GM18909 (cell line): ENCODE data around the gene LARP6.
A peak's percentile ranks its signal among the peaks of the same experiment; 100 is the strongest.
"Not testable (repeated sequence)": the region's sequence is repeated elsewhere in the genome, so short reads cannot be mapped to it uniquely, and the experiment has no call there.

ENCODE experiments used
- ATAC-seq: cut with Tn5 transposase; IDR thresholded peaks from one replicate; pipeline ENCODE4 v1.9.1; 2021; ENCODE audit warnings: mild to moderate bottlenecking; ENCODE audit not compliant: unreplicated experiment, poor library complexity

The LARP6 gene

DNA sequence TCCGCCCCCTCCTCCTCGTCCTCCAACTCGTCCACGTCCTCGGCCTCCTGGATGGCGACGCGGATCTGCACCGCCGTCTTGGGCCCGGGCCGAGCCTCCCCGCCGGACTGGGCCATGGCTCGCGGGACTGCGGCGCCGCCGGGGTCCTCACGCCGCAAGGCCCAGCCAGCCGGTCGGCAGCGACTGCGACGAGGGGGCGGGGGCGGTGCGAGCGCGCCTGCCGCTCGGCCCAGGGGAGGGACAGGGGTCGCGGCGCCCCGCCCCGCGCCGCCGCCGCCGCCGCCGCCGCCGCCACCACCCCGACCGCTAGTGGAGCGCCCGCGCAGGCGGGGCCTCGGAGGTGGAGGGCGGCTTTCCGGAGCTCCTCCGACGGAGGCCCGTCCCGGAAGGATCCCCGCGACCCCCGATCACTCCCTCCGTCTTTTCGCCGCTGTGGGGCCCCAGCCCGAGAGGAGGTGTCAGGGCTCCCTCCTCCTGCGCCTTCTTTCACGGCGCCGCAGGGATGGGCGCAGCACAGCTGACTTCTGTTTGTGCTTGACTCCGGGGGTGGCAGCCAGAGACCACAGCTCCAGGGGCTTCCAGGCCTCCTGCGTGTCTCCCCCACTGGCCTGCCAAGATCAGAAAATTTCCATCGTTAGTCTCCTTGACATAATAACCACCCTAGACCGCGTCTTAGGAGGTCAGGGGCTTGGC is at the start of gene LARP6:
Gene LARP6, minus strand, starts transcription at position 185 of the 693 bp plus-strand sequence. Its CDS starts 69 bp downstream, at position 116.
- ATAC-seq = no peak

DNA sequence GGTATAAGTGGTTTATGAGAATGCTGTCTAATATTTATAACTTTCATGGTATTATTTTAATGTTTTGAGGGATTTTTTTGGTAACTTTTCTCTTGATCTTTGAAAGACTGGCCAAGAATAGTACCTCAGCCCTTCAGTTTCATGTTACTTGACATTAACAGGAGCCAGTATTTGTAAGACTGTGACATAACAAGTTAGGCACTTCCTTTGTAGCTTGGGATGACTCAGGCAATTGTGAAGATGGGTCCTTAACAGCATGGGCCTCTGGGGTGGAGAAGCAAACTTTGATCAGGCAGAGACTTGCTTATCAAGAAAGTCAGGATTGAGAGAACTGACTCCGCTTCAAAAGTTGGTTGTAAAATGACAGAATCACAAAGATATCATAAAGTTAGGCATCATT is 48.1 kb upstream of the LARP6 start:
- no peak for ATAC-seq

DNA sequence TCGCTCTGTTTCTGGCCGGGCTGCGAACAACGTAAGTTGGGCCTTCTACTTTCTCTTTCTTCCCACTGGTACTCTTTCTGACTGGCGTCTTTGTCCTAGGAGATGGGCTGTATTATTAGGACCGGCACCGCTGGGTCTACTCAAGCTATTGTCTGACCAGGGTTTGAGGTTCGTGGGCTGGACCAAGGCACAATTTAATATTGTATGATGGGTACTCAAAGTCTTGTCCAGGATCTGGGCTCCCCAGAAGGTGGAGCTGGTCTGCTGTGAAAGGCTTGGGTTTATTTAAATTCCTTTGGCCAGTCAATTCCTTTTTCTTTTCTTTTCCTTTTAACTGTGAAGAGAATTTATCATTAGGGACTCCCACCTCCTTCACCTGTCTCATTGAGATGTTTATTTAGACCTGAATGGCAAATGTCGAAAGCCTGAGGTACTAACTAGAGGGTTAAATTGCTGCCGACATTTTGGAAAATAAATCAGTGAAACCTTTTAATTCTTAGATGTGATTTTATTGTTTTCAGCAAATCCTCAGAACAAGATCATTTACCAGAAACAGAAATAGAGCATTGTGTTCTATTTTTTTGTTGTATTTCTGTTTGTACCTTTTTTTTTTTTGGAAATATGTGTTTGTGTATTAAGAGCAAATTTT is 39.1 kb upstream of the LARP6 start:
- peak; percentile 26 for ATAC-seq

DNA sequence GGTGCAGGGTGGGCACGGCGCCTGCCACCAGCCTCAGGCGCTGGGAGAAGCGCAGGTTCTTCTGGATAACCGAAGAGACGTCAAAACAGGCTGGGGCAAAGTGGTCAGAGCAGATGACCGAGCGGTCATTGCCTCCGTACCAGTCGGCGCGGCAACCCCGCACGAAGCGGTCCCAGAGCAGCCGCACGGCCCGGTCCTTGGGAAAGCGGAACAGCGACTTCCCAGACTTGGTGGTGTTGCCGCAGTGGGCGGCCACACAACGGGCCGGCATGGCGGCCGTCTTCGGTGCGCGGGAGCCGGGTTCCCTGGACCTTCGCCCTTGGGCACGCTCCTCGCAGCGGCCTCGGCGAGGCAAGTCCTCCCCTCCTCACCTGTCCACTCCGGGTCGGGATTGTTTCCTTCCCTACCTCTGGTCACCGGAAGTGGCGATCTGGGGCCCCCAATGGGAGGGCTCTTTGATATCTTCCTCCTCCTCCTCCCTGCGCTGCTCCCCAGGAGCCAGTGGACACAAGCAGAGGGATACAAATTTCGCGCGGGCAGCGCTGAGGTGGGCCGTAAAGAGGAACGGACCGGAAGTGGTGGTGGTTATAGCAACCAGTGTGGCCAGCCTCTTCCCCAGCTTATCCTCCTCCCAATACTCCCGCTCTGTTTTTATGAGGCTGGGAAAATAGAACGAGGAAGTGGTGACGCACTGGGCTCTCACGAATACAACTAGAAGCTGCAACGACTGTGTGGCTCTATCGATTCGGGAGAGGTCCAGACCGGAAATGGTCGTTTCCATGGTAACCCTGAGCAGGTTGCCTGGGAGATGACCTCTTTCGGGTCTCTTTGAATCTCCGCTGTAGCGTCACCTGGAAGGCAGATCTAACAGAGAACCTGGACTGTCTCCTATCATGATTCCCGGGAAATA is 38.3 kb upstream of the LARP6 start, which contains the start of the genes LRRC49 and THAP10:
Gene LRRC49, plus strand, starts transcription at position 825 of the 910 bp plus-strand sequence. Its CDS starts 69 bp downstream, at position 894.
Gene THAP10, minus strand, starts transcription at position 432 of the 910 bp plus-strand sequence. Its CDS starts 161 bp downstream, at position 271.
- ATAC-seq = peak; percentile 82

DNA sequence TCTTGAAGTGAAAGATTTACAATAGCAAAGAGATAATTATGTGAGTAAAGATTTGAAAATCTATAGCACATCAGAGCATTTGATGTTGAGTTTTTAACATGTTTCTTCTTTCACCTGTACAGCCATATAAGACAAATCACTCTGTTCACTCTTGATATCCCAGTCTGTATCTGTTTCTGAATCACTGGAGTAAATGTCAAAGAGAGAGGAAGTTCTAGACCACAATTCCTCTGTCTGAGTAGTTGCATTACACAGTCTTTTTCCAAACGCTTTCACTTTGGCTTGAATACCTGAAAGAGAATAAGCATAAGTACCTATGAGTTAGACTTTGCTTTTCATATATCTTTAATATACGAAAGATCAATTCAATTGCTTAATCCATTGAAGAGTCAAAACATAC is 28.4 kb upstream of the LARP6 start:
- no peak for ATAC-seq

DNA sequence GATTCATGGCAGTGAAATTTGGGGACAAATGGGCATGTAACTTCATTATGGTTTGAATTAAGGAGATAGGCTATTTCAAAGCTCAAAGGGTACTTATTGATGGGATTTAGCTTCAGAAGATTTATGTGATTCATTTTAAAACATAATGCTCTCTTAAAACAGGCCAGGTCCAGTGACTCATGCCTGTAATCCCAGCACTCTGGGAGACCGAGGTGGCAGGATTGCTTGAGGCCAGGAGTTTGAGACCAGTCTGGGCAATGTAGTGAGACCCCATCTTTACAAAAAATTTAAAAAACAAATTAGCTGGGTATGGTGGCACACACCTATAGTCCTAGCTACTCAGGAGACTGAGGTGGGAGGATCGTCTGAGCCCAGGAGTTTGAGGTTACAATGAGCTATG is 26.8 kb upstream of the LARP6 start:
- no peak for ATAC-seq

DNA sequence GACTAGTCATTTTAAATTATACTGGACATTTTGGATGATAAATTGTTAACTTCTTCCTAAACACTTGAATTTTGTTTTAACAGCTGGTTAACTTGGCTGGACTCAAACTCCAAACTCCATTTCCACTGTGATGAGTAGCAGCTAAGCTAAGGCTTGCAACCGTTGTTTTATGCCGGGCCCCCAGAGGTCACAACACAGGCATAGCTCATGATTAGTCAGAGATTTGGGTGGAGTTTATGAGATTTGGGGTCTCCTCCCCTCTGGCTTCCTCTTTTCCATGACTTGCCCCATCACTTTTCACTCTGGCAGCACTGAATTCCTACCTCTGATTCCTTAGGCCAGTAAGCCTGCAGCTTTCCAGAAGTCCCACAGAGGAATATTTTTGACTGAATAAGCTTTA is 25.4 kb upstream of the LARP6 start:
- ATAC-seq = no peak

DNA sequence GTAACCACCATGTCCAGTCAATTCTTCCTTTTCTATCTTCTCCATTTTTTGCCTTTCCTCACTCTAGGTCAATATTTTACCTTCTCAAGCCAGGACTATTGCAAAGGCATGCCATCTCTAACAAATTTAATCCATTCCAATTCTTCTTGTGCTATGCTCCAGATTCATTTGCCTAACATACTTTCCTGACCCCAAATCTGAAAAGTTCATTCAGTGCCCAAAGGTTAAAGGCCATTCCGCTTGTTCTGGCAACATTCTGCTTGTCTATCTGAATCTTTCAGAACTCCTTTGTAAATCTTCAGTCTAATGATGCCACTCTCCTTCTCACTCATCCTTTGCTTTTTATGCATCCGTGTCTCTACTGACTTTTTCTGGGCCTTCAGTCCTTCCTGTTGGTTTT is 22.7 kb upstream of the LARP6 start:
- ATAC-seq = no peak

DNA sequence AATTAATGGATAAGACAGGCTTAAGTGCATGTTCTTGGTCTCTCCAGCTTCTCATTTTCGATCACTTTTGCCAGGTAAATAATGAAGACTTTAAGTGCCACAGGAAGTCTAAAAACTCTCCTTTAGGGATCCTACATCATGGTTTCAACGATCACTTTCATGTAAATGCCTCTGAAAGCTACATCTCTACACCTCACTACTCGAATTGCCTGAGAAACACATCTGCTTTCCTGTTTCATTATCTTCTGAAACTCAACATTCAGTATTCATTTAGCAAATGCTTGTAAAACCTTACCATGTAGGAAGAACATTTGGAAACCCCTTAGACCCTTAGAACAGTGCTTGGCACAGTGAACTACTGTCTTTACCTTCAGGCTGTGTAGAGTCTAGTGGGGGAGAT is 22.1 kb upstream of the LARP6 start:
- no peak for ATAC-seq

DNA sequence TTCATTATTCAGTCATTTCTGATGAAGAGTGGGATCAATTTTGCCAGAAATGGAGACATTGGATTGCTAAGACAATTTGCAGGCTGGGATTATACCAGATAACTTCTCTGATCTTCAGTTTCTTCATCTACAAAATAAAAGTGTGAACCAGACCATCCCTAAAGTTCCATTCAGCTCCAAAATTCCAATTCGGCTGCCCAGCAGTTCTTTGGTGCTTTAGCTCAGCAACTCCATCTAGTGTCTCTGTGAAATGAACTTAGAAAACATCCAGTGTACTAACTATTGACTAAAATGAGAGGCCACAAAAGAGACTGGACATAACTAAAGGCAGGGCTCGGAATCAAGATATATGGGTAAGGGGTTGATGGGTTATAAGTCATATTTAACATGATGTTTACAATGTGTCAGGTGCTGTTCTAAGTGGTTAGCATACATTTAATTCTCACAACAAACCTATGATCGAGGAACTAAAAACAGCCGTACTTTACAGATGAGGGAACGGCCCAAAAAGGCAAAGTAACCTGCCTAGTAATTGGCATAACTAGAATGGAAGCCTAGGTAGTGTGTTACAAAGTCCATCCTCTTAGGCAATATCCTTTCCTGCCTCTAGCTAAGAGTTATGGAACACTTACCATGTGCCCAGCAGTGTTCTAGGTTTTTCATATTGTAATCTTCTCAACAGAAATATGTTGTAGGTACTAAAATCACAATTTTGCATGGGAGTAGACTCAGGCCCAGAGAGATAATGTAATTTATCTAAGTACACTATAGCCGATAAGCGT is 21.2 kb upstream of the LARP6 start:
- ATAC-seq = no peak

DNA sequence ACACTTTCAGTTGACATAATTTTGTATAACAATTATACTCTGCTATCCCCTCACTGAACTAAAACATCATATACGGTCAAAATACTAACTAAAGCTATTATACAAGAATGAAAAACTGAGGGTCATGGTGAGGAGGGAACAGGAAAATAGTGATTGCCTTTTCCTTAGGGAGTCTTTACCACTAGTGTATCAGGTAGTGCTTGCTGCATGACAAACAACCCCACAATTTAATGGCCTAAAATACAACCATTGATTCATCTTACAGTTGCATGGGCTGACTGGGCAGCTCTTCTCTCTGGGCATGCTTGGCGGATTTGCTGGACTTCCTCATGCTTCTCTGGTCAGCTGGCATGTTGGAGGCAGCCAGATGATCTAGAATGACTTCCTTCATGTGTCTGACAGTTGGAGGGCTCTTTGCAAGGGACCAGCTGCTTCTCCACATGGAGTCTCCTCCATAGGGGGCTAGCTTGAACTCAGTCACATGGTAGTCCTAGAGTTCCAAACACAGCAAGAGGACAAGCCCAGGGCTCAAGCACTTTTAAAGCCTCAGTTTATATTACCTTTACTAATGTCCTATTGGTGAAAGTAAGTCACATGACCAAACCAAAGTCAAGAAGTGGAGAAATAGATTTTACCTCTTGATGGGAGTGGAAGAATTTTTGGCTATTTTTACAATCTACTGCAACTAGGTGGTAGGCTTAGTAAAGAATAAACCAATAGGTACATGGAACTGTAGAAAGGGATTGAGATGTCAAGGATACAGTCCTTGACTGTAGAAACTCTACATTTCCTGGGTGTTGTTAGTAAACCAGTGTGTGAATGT is 19.5 kb upstream of the LARP6 start:
- no peak for ATAC-seq

DNA sequence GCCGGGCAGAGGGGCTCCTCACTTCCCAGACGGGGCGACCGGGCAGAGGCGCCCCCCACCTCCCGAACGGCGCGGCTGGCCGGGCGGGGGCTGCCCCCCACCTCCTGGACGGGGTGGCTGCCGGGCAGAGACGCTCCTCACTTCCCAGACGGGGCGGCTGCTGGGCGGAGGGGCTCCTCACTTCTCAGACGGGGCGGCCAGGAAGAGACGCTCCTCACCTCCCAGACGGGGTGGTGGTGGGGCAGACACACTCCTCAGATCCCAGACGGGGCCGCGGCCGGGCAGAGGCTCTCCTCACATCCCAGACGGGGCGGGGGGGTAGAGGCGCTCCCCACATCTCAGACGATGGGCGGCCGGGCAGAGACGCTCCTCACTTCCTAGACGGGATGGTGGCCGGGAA is 17.5 kb upstream of the LARP6 start:
- not testable (repeated sequence) for ATAC-seq

DNA sequence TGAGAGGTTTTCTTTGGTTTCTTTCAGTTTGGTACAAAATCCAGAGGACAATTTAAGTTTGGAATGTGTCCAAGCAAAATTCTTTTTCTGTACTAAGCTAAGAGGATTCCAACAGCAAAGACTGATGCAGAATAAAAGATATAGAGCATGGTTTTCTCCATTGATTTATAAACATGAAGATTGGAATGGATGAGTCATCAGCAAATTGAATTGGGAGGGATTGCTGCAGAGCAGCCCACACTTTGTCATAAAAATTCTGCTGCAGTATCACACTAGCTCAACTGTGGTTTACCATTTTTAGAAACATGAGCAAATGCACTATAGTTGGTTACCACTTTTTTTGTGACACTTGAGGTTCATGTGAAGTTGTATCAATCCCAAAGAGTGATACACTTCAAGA is 16.1 kb upstream of the LARP6 start:
- ATAC-seq = no peak

DNA sequence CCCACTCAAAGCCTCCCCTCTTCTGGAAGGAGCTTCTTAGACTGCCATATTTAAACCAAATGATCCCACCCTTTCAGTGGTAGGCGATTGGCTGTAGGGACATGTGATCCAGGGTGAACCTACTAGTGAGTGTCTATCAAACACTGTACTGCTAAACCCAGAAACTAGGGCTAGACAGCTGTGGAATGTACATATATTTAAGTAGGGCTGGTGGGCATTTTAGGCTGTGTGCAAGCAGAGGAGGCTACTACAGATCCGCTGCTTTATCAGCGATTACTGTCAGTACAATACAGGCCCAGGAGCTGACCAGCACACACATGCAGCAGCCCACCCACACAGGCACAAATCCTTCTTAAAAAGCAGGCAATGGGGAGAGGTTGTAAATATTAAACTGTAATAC is 15.4 kb upstream of the LARP6 start:
- ATAC-seq = no peak

DNA sequence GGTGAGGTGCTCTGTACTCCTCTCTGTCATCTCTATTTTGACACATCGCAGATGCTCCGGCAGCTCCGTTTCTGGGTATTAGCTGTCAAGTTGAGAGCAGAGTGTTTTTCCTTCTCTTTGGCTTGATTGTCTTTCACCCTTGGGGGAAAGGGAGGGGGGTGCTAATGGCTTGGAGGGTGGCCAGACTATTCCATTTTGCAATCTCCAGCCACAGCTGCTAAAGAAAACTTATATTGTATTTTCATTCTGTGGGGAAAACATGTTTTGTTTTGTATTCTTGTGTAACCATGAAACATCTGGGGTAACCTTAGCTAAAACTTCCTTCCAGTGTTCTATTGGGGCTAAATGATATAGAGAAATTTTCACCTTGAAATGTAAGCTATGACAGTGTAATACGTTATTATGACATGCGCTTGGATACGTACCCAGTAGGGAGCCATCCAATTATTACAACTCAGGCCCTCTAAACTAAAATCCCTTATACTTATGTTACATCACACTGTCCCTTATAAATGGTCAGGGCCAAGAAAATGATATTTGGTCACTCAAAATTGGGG is 14.0 kb upstream of the LARP6 start:
- no peak for ATAC-seq

DNA sequence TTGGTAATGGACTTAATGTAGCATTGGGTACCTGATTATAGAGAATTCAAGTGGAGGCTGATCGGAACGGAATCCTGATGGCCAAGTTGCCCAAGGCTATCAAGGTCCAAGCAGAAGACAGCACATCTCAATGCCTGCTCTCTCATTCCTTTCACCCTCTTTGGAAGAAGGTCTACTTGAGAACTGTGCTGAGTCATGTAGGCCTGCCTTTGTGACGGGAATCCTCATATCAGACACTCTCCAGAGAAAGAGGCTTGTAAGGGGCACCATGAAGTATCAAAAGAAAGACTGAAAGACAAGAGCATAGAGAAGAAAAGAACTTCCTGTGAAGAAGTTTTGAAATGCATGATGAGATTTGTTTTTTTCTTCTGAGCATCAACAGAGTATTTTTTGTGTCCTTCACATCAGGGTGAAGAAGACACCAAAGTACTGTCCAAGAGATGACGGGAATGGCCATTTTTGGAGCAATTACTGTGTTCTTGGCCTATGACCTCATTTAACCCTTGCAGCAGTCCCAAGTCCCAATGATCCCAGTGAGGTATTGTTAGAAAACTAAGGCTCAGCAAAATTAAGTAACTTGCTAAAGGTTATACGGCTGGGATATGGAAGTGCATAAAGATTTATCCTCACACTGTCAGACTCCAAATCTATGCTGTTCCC is 13.2 kb upstream of the LARP6 start:
- ATAC-seq = no peak

DNA sequence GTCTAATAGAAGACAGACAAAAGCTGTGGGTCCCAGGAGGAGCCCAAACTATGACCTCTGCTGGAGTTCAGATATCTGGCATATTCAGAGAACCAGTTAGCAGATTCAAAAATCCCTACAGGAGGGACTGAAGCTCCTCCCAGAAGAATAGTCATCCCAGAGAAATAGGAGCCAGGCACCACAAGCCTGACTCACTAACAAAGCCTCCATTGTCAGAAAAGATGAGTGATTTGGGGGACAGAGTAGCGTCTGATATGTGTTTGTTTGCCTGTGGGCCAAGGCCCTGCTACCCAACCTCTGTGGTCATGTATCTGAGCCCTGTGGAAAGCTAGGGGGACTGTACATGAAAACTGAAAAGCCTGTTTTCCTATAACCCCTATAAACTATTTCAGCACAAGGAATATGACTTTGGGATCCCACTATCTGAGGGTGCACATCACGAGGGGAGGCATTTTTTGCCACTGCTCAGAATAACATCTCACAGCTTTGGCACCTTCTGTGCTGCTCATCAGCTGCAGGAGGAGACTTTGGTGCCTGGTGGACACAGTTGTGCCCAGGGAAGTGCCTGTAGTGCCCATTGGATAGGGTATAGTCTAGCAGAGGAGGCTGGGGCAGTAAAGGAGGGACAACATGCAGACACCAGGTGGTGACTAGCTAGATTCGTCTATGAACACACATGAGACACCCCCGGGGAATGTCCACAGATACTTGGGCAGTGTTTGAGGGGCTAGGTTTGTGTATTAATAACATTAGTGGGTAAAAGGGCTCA is 9.7 kb upstream of the LARP6 start:
- ATAC-seq = no peak

DNA sequence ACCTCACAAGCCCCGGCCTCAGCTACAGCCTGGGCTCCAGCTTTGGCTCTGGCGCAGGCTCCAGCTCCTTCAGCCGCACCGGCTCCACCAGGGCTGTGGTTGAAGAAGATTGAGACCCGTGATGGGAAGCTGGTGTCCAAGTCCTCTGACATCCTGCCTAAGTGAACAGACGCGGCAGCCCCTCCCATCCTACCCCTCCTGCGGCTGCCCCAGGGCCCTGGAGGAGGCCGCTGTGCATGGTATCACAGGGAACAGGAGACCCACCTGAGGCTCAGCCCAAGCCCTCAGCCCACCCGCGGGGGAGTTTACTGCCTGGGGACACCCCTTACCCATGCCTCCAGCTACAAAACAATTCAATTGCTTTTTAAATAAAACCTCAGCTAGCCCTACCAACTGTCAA is 6.0 kb upstream of the LARP6 start:
- no peak for ATAC-seq
